CD4-positive, alpha-beta T cell treated with Interleukin-2 at 100 ng/mL for 4 hours (primary cell): Measurements from ENCODE around the gene NR2C2.

Experiments used
- DNase-seq: peaks from one replicate; pipeline ENCODE4 v3.0.0-alpha.2; 2020; ENCODE audit warnings: low spot score

Gene NR2C2

DNA sequence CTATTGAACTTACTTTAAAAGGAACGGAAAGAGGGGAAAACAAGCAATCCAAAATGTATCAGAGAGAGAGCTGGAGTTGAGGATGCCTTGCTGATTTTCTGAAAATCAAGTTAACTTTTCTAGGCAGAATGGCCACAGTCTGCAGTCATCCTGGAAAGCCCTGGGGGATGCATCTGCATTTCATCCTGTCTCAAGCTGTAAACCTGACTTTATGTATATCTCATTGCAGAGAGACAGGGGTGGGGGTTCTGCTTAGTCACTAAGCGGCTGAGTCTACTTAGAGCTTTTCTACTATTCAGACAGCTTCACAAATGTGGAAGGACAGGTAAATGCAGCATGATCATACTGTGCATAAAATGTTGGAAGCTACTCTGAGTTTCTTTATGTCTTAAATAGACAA is 76.3 kb downstream of the NR2C2 start:
- DNase-seq: no peak

DNA sequence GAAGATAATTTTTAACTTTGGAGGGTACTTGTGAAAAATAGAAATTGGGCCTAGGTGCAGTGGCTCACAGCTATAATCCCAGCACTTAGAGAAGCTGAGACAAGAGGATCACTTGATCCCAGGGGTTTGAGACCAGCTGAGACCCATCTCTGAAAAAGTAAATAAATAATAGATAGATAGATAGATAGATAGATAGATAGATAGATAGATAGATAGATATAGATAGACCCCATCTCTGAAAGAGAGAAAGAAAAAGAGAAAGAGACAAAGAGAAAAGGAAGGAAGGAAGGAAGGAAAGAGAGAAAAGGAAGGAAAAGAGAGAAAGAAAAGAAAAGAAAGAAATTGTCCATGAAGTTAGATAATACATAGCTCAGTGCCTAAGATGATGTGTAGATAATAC is 82.2 kb downstream of the NR2C2 start:
- no peak for DNase-seq

DNA sequence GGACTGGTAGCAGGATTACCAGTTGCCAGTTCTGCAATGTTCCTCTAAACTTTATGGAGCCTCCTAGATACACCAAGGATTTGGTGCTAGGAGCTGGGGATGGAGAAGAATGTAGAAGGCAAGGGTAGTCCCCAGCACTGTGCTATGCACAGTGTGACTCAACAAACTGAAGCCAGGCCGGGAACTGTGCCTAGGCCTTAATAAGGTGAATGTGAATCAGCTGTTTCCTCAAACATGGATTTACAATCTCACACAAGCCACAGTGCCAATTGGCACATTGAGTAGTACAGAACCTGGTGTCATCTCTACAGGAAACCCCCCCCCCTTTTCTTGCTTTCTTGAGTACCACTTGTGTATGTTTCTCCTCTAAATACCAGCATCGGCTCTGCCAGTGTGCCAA is 85.3 kb downstream of the NR2C2 start:
- DNase-seq: no peak

DNA sequence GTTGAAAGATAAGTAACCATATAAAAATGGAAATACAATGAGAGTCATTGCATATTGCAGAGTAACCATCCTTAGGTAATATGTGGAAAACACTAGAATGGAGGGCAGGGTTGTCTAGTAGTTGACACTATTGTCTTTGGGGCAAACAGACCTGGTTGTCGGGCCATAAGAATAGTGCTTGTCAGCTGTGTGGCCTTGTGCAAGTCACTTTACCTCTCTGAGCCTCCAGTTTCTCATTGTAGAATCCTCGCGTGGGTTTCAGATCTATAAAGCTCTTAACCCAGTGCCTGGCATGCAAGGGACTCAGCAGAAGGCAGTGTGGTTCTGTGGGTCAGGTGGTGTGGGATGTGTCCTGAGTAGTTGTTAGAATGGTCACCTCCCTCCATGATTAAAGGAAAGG is 85.7 kb downstream of the NR2C2 start:
- no peak for DNase-seq

DNA sequence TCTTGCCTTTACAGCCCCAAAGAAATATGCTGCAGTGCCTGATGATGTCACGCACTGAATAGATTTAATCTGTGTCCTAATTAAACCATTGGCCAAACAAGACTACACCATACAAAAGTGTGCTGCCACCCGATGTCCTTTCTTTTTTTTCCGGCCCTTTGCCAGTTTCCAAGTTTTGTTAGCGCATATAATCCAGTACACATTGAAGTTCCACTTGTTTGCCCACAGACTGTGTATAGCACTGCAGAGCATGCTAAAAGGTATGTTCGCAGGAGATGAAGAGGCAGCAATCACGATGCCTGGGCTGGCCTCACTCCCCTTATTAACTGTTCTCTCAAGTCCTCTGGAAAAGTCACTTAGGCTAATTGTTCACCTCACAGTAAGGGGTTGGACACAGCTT is 90.9 kb downstream of the NR2C2 start:
- DNase-seq: no peak

DNA sequence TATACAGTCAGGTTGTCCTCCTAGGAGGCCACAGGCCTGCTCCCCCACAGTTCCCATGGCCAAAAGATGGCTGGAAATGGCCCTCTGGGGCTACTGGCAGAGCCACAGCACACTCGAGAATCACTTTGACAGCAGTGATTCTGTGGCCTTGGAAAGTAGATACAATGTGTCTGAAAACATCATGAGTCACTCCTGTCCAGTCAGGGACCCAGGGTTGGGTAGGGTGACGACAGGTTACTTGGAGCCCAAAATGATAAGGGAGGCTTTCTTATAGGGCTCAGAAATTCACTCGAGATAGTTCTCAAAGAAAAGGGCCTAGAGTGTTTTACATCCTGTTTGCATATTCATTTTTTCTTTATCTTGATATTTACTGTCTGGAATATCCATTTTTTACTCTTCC is 93.5 kb downstream of the NR2C2 start:
- no peak for DNase-seq

DNA sequence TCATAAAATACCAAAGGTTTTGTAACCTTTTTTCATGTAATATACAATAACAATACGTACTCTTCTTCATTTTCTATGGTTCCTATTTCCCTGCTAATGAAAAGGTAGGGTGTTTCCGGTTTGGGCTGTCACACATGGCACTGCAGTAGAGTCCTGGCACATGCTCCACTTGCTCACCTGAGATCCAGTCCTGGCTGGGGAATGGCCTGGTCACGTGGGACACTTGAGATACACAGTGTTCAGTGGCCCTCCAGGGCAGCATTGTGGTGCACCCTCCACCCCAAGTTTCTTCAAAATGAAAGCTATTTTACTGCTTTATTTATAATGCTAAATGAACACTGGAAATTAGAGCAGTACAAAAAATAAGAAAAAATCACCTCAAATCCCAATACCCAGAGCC is 94.6 kb downstream of the NR2C2 start:
- no peak for DNase-seq

DNA sequence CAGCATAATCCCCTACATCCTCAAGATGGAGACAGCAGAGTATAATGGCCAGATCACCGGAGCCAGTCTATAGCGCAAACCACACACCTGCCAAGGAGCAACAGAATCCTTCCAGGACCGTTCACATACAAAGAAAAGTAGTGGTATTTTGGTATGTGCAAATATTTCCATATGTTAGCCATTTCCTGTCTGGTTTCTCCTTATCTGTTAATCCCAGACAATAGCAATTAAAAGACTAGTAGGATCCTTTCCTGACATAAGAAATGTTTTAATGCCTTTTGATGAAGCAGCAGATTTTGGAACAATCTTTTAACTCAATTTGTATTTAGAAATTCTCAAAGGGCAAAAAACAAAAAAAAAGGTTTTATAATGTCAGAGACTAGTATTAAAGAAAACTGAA is 95.6 kb downstream of the NR2C2 start:
- DNase-seq: no peak

DNA sequence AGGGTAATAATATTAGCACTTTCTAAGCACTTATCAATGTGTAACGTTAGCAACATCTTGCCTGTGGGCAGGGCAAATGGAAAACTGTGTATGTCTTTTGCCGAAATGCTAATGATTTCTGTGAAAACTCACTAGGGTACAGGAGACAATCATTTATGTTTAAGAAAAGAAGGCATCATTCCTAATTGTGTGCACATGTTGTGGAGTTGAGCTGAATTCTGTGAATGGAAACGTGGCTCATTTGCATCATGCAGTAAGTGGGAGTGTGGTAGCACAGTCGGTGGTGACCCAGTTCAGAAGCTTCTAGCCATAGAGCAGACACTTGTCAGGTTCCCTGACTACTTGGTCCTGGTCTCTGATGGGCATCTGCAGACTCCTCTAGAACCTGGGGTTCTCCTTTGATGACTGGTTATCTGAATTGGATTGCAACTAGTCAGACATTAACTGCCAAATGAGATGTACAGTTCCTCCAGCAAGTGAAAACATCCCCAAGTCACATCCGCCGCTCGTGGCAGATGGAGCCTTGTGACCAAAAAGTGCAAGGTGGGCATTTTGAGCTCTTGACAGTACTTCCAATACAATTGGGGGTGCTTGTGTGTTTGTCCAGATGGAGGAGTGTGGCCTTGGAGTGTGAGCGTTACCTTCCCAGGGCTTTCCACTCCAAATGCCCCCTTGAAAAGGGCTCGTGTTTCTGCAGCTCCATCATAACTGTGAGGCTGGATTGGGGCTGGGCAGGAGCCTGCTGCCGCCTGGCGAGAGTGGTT is 96.2 kb downstream of the NR2C2 start:
- no peak for DNase-seq

DNA sequence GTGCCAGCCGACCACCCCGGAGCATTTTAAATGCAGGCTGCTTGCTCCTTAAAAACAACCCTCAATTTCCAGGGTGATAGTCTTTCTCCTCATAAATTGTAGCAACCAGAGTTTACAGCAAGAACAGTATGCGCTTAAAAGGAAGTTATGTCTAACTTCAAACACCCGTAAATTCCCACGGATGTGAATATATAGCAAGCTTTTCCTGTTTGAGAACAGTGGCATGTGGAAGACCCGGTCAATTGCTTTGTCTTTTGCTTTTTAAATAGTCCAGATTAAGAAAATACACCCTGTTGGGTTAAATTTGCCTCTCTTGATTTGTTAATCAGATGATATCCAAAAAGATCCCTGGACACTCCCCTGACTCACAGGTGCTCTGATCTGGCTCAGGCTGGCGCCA is 96.9 kb downstream of the NR2C2 start:
- no peak for DNase-seq

DNA sequence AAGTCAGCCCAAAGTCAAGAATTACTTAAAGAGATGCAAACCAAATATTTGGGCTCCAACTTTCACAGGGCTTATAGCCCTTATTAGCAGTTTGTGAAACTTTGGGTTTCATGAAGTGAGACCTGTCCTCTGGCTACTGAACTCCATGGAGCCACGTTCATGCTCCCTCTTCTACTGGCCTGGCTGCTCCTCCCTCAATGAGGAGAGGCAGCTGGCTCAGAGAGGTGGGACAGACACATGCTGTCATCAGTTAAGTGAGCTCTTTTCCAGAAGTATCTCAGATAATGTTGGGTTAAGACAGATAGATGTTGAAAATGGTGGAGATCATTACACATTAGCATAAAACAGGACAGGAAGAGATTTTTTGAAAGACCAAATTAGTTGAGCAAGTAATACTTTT is 98.3 kb downstream of the NR2C2 start:
- no peak for DNase-seq

DNA sequence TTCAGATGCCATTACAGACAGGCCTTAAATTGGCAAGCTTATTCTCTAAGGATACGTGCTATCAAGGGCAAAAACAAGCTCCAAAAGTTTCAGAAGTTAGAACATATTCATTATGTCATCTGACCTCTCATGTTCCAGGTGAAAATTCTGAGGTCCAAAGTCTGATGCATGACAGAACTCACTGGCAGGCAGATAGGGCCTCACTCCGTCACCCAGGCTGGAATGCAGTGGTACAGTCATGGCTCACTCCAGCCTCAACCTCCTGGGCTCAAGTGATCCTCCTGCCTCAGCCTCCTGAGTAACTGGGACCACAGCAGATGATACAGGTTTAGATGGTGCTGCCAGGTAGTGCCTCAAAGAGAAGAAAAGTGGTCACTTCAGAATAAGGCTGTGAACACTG is 102.2 kb downstream of the NR2C2 start:
- DNase-seq: no peak

DNA sequence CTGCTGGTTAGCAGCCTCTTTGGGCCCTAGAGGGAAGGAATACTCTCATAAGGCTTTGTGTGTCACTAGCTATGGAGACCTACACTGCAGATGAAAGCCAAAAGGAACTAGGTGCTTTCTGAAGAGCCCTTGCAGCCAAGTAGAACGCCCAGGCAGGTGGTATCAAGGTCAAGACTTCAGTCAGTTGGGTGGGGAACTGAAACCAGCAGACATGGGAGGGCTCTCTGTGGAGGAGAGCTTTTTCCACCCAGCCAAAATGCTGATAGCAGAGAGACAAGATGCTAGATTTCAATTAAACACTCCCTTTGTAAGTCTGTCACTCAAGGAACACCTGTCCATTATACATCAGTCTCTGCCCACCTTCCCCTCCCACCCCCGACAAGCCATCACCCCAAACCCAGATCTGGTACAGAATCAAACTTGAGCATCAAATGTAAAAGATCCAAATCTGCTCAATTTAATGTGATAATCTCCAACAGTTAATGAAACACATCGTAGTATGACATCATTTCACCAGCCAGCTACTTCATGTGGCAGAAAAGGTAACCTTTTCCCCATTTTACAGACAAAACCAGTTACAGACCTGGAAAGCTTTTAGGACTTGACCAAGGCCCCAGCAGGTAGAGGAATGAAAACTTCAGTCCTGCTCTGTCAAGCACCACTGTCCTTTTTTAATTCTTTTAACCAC is 103.2 kb downstream of the NR2C2 start:
- no peak for DNase-seq

DNA sequence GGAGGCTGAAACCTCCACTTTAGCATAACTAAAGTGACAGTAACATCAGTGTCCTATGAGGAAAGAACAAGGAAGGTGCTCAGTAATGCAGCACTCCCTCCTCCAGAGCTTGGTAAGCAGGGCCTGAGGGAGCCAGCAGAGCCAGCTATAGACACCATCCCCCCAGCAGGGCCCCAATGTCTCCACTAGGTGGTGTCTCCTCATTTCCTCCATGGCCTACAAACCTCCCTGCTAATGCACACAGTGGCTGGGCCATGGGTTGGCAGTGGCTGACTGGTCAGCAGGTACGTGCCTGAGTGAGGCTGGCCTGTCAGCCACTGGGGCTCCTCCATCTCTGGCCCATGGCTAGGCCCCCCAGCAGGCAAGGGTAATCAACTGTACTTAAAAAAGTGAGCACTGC is 104.1 kb downstream of the NR2C2 start:
- peak; percentile 42 for DNase-seq

DNA sequence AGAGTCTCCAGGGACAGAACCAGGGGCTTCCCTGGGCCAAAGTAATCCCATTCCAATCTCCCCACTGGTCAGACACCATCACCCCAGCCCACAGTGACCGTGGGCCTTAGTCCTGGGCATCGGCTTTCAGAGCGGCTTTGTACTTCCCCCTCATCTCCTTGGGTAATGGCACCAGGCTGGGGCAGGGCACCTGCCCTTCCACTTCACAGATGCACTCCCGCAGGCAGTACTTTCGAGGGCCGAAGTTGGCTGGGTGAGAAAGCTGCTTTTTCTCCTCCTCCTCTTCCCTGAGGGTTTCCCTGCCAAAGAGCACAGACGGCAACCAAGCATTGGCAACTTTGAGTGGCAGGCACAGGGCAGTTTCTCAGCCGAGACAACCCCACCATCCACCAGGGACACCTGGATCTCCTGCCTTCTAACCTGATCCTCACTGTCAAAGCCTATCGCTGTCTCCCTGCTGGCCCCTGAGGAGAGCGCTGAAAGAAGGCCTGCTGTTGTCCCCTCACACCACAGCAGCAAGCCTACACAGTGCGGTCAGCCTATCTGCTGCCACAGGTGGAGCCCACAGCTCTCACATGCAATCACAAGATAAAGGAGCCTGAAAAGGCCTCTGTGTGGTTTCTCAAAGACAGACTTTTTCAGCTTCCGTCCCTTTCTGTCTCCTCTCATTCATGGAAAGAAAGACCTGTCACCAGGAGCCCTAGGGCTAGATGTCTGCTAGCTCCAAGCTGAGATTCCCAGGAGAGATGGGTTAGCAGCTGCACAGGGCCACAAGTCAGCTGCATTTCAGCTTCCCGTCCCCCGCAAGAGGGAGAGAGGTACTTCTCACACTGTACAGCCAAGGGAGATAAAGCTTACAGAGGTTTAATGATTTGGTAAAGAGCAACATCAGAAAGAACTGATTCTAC is 105.2 kb downstream of the NR2C2 start:
- no peak for DNase-seq

DNA sequence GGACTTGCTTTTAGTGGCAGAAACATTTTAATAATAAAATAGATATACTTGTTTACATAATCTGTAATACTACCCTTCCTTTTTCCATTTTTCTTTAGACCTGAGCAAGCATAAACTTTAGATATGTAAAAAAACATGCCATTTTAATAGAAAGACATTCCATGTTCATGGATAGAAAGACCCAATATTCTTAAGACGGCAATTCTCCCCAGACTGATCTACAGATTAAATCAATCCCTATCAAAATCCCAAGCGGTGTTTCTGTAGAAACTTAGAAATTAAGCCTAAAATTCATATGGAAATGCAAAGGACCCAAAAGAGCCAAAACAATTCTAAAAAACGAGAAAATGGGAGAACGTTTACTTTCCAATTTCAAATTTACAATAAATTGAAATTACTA is 106.2 kb downstream of the NR2C2 start:
- no peak for DNase-seq

DNA sequence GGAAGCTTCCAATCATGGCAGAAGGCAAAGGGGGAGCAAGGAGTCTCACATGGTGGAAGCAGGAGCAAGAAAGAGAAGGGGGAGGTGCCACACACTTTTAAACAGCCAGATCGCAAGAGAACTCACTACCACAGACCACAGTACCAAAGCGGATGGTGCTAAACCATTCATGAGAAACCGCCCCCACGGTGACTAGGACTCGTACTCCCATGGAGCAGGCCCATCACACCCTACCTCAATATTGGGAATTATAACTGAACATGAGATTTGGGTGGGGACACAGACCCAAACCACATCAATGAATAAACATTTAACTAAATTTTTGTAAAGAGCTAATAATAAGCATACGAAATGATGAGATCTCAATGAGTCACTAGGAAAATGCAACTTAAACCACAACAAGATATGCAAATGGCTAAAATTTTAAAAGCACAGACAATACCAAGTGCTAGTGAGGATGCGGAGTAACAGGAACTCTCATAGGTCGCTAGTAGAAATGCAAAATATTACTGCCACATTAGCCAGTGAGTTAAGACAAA is 107.7 kb downstream of the NR2C2 start:
- DNase-seq: peak; percentile 58

DNA sequence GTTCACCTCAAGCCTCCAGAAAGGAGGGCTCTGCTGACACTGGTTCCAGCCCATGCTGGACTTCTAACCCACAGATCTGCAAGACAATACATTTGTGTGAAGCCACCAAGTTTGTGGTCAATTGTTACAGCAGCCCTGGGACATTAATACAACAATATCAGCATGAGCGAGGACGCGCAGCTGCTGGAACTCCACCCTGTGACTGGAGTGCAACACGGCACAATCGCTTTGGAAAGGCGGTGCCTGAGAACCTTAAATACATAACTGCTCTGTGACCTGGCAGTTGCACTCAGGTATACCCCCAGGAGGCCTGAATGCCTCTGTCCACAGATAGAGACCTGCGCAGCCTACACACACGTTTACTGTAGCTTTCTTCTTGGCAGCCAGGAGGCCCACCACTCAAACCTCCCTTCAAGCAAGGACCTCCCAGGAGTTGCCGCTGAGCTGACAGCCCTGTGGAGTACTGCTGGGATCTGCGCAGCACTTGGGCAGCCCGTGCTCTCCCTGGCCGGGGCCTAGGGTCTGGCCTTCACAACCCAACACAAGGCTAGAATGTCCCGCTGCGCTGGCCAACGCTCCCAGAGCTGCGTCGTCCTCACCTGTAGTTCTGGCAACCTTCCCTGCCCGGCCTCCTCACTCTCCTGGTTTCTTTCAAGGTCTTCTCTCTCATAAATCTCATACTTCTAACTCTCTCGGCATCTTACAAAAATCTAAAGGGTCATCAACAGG is 109.5 kb downstream of the NR2C2 start:
- no peak for DNase-seq

DNA sequence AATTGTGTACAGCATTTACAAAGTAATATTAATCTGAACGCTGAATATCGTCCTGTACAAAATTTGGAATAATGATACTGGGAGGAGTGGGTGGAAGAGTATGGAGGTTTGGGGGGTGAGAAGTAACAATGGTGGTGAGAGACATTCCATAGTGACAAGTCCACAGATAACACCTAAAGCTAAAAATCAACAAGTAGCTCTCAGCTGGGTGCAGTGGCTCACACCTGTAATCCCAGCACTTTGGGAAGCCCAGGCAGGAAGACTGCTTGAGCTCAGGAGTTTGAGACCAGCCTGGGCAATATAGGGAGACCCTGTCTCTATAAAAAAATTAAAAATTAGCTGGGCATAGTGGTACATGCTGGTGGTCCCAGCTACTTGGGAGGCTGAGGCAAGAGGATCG is 112.6 kb downstream of the NR2C2 start:
- no peak for DNase-seq

DNA sequence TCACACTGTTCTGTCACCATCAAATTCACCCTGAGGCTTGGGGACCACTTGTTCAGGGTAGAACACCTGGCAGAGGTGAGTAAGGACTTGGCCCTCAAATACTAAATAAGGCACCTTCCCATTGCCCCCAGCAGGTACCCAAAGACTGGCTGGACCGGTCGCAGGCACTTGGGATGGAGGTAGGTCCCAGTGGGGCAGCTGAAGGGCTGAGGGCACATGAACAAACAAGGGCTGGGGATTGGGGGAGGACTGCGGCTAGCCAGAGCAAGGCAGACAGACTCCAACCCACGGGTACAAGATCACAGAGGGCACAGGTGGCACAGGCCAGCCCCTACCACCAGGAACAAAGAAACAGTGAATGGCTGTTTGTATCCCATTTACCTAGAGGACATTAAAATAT is 115.9 kb downstream of the NR2C2 start:
- no peak for DNase-seq

DNA sequence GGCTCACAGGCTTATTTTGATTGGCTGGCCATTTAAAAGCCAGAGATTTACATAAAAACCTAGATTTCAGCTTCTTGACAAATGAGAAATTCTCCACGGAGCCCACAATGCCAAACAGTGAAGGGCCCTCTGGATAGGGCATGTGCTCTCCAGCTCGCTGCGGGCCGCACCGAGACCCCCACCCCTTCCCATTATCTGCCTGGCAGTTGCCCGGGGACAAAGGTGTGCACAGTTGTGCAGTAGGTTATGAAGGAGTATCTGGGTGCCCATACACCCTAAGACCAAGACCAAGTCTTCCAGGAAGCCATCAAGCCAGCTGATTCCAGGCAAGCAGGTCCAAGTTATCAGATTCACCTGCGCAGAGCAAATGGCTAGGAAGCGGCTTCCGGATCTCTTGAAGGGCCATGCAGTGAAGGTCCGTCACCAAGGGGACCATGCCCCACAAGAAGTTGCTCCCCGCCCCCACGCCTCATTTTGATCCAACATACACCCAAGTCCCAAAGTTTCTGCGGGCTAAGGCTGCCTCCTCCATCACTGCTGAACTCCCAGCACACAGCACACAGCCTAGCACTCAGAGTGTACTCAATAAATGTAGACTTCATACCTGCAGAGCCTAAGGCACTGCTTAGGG is 116.4 kb downstream of the NR2C2 start:
- DNase-seq: no peak
